Ovary (tissue), 3 donors: ENCODE measurements around the gene ITIH4.

ENCODE experiments used
- EP300 ChIP-seq: sonication (generic); formaldehyde crosslinking; IDR thresholded peaks from one replicate; pipeline ENCODE4 v1.6.1; 2017; ENCODE audit warnings: antibody characterized with exemption
- POLR2A ChIP-seq: fragments of 450-650 bp; IDR thresholded peaks from one replicate; pipeline ENCODE4 v1.6.1; 2017; ENCODE audit warnings: antibody characterized with exemption, mild to moderate bottlenecking, moderate library complexity
- TF ChIP-seq, protein P1 (sequence below), 3 donors: fragments of 450-650 bp in 2 of 3; fragments of 200-600 bp in 1 of 3; IDR thresholded peaks; one replicate each; pipeline versions ENCODE4 v1.5.1 to v1.8.0; 2016 to 2022; ENCODE audit warnings: antibody characterized with exemption in 3 of 3, mild to moderate bottlenecking in 1 of 3
- donor health status: DM: no; HTN: no; CAD: no.

- TF ChIP-seq, protein P1, sequence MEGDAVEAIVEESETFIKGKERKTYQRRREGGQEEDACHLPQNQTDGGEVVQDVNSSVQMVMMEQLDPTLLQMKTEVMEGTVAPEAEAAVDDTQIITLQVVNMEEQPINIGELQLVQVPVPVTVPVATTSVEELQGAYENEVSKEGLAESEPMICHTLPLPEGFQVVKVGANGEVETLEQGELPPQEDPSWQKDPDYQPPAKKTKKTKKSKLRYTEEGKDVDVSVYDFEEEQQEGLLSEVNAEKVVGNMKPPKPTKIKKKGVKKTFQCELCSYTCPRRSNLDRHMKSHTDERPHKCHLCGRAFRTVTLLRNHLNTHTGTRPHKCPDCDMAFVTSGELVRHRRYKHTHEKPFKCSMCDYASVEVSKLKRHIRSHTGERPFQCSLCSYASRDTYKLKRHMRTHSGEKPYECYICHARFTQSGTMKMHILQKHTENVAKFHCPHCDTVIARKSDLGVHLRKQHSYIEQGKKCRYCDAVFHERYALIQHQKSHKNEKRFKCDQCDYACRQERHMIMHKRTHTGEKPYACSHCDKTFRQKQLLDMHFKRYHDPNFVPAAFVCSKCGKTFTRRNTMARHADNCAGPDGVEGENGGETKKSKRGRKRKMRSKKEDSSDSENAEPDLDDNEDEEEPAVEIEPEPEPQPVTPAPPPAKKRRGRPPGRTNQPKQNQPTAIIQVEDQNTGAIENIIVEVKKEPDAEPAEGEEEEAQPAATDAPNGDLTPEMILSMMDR (IDR thresholded peaks at IDR 0.05), result no peak
- TF ChIP-seq POLR2A (no peak), EP300 (no peak)
Observed at GRCh38 chr3:52880047-52880446, 49.6 kb upstream of the ITIH4 start.
